CD4-positive, alpha-beta T cell treated with Interferon gamma for 1 hour (primary cell): Measurements from ENCODE around the gene TTLL11.
"Not testable (repeated sequence)": the region's sequence is repeated elsewhere in the genome, so short reads cannot be mapped to it uniquely, and the experiment has no call there.

ENCODE experiments used
- DNase-seq: peaks from one replicate; pipeline ENCODE4 v3.0.0-alpha.2; 2020

Gene TTLL11

GRCh38 chr9:122124528-122124927 is 31.4 kb upstream of the TTLL11 start:
- DNase-seq = no peak

GRCh38 chr9:122124048-122124447 is 30.9 kb upstream of the TTLL11 start:
- DNase-seq = no peak

GRCh38 chr9:122122903-122123632 is 30.0 kb upstream of the TTLL11 start:
- DNase-seq = peak; percentile 48

- no peak for DNase-seq
Measured at GRCh38 chr9:122122468-122122867, 29.4 kb upstream of the TTLL11 start.

GRCh38 chr9:122121931-122122330 is 28.8 kb upstream of the TTLL11 start:
- no peak for DNase-seq

- no peak for DNase-seq
Measured at GRCh38 chr9:122121391-122121790, 28.3 kb upstream of the TTLL11 start.

GRCh38 chr9:122120316-122121071 is 27.4 kb upstream of the TTLL11 start:
- no peak for DNase-seq

- DNase-seq = no peak
Measured at GRCh38 chr9:122119721-122120120, 26.6 kb upstream of the TTLL11 start.

- no peak for DNase-seq
Measured at GRCh38 chr9:122119166-122119521, 26.0 kb upstream of the TTLL11 start.

GRCh38 chr9:122118343-122119165 is 25.4 kb upstream of the TTLL11 start:
- DNase-seq = no peak

- DNase-seq = not testable (repeated sequence)
Measured at GRCh38 chr9:122117241-122117640, 24.1 kb upstream of the TTLL11 start.

GRCh38 chr9:122116448-122117173 is 23.5 kb upstream of the TTLL11 start:
- no peak for DNase-seq

- DNase-seq = no peak
Measured at GRCh38 chr9:122116040-122116439, 22.9 kb upstream of the TTLL11 start.

- no peak for DNase-seq
Measured at GRCh38 chr9:122115176-122116035, 22.3 kb upstream of the TTLL11 start.

GRCh38 chr9:122113574-122113973 is 20.5 kb upstream of the TTLL11 start:
- DNase-seq = no peak

- no peak for DNase-seq
Measured at GRCh38 chr9:122112238-122112637, 19.1 kb upstream of the TTLL11 start.

GRCh38 chr9:122111413-122112085 is 18.4 kb upstream of the TTLL11 start:
- no peak for DNase-seq

GRCh38 chr9:122110100-122110833 is 17.2 kb upstream of the TTLL11 start:
- DNase-seq = no peak

GRCh38 chr9:122109035-122109813 is 16.1 kb upstream of the TTLL11 start:
- DNase-seq = no peak
